Coronary artery (tissue), 2 donors: ENCODE data around the gene TUBGCP2.

Experiments used
- DNase-seq: peaks from one replicate; pipeline ENCODE4 v3.0.0-alpha.2; 2017; ENCODE audit warnings: low spot score
- H3K27ac ChIP-seq, 2 donors: fragments of 200-600 bp; sonication (generic); one replicate each; pipeline ENCODE4 v1.5.1; 2016 to 2019
- H3K4me3 ChIP-seq: fragments of 200-600 bp; sonication (generic); 2 replicates; pipeline ENCODE4 v1.5.1; 2016; ENCODE audit warnings: mild to moderate bottlenecking, moderate library complexity
- TF ChIP-seq, protein P1 (sequence below): fragments of 200-600 bp; sonication (generic); IDR thresholded peaks from one replicate; pipeline ENCODE4 v1.5.1; 2019; ENCODE audit warnings: antibody characterized with exemption

The TUBGCP2 gene

DNA sequence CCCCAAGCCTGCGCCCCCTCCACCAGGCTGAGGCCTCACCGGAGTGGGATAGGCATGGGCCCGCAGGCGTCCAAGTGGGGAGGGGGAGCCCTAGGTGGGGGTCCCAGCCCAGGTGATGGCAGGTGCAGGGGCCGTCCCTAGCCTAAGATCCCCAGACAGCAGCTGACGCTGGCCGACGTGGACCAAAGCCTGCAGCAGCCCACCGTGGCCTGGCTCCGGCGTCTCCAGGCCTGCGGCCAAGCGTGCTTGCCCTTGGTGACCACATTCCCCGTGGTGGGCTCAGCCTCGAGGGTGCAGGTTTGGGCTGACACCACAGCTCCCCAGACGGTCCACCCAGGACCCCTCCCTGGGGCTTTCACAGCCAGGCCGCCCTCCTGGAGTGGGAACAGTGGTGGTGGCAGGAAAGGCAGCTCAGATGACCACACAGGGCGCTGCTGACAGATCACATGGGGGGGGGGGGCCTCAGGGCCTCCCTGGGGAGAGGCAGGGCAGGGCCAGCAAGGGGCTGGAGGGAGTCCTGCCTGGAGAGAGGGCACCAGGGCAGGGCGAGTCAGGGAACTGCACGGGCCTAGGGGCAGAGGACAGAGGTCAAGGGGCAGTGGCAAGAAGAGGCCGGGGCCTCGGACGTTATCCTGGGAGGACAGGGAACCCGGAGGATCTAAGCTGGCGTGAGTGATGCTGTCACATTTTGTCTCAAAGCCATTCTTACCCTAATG, 31.2 kb downstream of the TUBGCP2 start:
- DNase-seq = no peak
- H3K4me3 ChIP-seq = no peak overlapping the region

DNA sequence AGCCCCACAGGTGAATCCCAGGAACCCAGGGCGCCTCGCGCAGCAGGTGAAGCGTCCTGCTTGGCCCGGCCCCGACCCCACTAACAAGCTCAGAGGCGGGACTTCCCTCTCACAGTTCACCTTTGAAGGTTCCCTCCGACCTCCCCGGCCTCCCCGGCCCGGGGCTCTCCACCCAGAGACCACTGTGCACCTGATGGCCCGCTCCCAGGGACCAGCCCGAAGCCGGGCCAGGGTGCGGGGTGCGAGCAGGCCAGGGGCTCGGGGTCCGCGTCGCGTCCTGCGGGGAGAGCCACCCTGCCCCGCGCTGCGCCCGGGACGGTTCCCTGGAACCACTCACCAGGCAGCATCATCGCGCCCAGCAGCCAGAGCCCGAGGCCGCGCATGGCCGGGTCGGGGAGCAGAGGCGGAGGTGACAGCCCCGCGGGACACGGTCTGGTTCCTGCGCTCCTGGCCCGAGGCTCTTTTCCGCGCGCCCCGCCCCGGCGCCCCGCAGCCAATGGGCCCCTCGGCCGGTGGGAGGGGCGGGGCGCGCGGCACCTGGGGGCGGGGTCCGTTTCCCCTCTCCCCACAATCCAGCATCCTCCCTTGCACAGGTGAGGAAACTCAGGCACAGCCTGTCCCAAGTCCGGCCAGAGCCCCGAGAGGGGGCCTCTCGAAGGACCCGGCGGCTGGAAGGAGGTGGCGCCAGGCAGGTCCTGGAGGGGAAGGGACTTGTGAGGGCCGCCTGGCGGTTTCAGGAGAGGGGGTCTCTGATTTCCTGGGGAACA, 32.1 kb downstream of the TUBGCP2 start, which contains the start of gene ADAM8:
TSS of gene ADAM8 (minus strand) at position 434 of the 767 bp plus-strand sequence. CDS start at position 383, 51 bp downstream.
- TF ChIP-seq, protein P1, sequence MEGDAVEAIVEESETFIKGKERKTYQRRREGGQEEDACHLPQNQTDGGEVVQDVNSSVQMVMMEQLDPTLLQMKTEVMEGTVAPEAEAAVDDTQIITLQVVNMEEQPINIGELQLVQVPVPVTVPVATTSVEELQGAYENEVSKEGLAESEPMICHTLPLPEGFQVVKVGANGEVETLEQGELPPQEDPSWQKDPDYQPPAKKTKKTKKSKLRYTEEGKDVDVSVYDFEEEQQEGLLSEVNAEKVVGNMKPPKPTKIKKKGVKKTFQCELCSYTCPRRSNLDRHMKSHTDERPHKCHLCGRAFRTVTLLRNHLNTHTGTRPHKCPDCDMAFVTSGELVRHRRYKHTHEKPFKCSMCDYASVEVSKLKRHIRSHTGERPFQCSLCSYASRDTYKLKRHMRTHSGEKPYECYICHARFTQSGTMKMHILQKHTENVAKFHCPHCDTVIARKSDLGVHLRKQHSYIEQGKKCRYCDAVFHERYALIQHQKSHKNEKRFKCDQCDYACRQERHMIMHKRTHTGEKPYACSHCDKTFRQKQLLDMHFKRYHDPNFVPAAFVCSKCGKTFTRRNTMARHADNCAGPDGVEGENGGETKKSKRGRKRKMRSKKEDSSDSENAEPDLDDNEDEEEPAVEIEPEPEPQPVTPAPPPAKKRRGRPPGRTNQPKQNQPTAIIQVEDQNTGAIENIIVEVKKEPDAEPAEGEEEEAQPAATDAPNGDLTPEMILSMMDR = no peak
- H3K4me3 ChIP-seq = peak within 1 kb of the TSS; percentile 33
- no peak within 1 kb of the TSS for H3K27ac ChIP-seq

More for the DNA sequence above, 31.2 kb downstream of the TUBGCP2 start:
- H3K27ac ChIP-seq = no peak overlapping the region
- TF ChIP-seq, protein P1 = no peak

DNA sequence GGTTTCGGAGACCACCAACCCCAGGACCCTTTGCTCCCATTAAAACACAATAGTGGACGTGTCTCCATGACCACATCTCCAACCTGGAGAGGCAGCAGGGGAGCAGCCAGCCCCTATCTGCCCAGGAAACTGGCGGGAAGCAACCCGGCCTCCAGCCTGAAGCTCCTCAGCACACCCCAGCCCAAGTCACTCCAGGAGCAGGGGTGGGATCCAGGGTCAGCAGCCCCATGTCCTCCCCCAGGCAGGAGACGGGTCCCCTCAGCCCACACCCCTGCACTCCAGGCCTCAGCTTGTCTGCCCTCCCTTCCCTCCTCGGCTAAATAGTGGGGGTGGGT, 32.6 kb downstream of the TUBGCP2 start:
- Histone ChIP-seq H3K27ac (no peak overlapping the region), H3K4me3 (peak overlapping the region; percentile 33)
- TF ChIP-seq, protein P1 = no peak
- DNase-seq = no peak

More for the DNA sequence above, 32.1 kb downstream of the TUBGCP2 start, which contains the start of gene ADAM8:
- DNase-seq = no peak

DNA sequence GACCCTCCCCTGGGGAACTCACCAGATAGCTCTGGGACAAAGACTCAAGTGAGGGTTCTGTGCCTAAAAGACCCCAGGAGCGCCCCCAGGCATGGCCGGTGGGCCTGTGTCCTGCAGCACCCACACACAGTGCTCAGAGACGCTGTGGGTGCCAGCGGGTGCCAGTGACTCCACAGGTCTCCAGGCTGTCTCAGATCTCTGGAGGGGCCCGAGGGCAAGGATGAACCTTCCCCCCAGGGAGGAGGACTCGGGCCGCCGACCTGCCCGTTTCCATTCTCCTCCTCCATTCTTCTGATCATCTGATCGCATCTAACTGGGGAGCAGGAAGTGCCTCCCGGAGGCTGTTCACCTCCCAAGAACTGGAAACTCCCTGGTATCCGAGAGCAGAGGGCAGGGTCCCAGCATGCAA, 33.0 kb downstream of the TUBGCP2 start:
- TF ChIP-seq, protein P1 = no peak
- DNase-seq = no peak
- H3K4me3 ChIP-seq = no peak overlapping the region
- H3K27ac ChIP-seq = no peak overlapping the region

DNA sequence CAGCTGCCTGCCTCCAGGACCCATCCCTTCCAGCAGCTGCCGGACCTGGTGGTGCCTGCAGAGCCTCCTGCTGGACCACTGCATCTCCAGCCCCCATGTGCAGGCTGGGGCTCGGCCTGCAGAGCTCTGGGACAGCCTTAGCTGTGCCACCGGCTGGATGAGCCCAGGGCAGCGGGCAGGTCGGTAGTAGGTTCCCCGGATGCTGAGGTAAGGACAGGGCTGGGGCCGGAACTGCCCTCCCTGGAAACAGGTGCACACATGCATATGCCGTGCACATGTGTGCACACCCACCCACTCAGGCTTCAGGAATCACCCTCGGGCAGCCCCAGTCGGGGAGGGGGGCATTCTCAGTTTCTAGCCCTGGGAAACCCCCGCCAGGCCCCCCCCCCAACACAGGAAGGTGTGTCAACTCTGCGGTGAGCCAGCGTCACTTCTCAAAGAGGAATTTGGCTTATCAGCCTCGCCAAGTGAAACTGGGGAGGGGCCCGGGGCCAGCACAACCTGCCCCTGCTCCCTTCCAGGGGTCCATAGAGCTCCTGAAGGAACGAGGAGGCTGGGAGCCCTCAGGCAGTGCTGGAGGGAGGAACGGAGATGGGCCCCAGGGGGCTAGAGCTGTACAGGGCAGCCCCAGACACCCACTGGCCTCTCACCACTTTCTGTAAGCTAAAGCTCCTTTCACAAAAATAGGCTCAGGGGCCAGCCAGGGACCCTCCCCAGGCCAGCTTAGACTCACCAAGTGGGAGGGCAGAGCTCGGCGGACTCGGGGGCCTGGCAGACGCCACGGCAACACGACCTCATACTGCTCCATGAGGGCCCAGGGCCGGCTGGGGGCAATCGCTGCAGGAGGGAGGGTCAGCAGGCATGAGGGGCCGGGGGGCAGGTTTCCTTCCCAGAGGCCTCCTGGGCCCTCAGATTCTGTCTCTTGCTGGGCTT, 33.7 kb downstream of the TUBGCP2 start:
- Histone ChIP-seq H3K27ac (no peak overlapping the region), H3K4me3 (no peak overlapping the region)
- TF ChIP-seq, protein P1 = no peak
- DNase-seq = no peak

DNA sequence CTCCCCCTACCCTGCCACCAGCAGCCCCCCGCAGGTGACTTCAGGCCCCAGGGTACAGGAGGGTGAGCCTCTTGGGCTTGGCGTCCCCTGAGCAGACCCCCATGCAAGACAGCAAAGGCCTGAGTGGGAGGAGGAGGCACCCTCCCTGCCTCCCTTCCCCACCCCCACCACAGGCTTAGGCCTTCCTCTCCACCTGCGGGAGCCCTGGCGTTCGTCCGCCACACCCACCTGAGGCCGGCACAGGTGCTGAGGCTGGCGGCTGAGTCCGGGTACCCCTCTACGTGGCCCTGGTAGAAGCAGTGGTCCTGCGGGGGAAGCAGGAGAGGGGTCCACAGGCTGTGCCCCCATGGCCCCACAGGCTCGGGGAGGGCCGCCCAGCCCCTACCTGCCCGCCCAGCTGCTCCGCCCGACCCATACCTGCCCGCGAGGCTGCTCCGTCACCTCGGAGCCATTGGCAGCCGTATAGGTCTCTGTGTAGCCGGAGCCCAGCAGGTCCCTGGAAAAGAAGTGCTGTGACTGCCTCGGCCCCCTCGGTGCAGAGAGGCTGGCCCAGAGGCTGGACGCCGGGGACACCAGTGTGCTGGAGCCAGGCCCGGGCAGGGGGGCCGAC, 35.0 kb downstream of the TUBGCP2 start:
- H3K27ac ChIP-seq = no peak overlapping the region
- TF ChIP-seq, protein P1 = no peak
- no peak for DNase-seq
- no peak overlapping the region for H3K4me3 ChIP-seq
